HEK293 (cell line): ENCODE measurements around the gene LYZL6.

Experiments
- ZNF558 ChIP-seq: fragments of 450-650 bp; formaldehyde crosslinking; IDR thresholded peaks from 2 replicates; pipeline ENCODE4 v1.5.1; 2016; ENCODE audit warnings: missing biosample characterization, missing genetic modification characterization
- ZNF843 ChIP-seq: fragments of 450-650 bp; formaldehyde crosslinking; IDR thresholded peaks from 2 replicates; pipeline ENCODE4 v1.5.1; 2016; ENCODE audit warnings: missing biosample characterization, missing genetic modification characterization
- TF ChIP-seq, protein P1 (sequence below): fragments of 450-650 bp; formaldehyde crosslinking; IDR thresholded peaks from 2 replicates; pipeline ENCODE4 v1.5.1; 2016; ENCODE audit warnings: missing biosample characterization, missing genetic modification characterization

DNA sequence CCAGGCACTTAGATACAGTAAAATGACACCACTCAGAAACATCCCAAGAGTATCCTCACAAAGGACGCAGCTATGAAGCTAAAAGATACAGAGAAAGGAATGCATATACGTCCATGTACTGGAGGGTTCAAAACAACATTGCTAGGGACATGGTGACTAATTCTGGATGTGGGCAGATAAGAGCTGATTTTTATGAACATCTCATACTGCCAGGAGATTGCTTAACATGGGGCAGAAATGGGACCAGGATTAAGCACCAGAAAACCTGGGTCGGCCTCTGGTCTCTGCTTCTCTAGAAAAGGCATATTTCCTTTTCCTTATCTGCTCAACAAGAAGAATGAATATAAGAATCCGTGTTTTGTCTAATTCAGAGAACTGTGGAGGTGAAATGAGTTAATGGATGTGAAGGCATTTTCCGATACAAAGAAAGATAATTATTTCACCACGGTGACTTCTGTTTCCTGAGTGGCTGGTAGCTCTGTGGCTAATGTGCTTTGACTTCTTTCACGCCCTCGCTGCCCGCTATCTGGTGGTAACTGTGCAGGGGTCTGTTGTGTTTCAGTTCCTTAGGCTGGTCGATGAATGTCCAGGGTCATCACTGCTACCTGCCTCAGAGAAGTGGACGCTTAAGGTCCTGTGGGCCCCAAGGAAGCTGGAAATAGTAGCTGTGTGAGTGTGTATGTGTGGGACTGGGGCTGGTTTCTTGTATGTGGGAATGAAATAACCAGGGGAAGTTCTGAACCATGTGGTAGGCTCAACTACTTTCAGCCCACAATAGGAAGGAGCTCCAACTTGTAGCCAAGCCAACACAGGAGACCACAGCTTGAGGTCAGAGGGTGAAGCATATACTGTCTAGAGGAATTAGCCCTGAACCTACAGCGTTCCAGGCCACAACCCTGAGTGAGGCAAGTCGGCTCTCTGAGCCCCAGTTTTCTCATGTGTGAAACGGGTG, 47.6 kb downstream of the LYZL6 start:
- TF ChIP-seq ZNF843 (tag by site-specific recombination) (no peak), ZNF558 (no peak)
- TF ChIP-seq, protein P1, sequence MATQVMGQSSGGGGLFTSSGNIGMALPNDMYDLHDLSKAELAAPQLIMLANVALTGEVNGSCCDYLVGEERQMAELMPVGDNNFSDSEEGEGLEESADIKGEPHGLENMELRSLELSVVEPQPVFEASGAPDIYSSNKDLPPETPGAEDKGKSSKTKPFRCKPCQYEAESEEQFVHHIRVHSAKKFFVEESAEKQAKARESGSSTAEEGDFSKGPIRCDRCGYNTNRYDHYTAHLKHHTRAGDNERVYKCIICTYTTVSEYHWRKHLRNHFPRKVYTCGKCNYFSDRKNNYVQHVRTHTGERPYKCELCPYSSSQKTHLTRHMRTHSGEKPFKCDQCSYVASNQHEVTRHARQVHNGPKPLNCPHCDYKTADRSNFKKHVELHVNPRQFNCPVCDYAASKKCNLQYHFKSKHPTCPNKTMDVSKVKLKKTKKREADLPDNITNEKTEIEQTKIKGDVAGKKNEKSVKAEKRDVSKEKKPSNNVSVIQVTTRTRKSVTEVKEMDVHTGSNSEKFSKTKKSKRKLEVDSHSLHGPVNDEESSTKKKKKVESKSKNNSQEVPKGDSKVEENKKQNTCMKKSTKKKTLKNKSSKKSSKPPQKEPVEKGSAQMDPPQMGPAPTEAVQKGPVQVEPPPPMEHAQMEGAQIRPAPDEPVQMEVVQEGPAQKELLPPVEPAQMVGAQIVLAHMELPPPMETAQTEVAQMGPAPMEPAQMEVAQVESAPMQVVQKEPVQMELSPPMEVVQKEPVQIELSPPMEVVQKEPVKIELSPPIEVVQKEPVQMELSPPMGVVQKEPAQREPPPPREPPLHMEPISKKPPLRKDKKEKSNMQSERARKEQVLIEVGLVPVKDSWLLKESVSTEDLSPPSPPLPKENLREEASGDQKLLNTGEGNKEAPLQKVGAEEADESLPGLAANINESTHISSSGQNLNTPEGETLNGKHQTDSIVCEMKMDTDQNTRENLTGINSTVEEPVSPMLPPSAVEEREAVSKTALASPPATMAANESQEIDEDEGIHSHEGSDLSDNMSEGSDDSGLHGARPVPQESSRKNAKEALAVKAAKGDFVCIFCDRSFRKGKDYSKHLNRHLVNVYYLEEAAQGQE (tag by site-specific recombination): no peak
